Esophagus muscularis mucosa (tissue), 3 donors: Measurements from ENCODE around the gene EPX.
A peak's percentile ranks its signal among the peaks of the same experiment; 100 is the strongest.

Experiments used
- CTCF ChIP-seq, 3 experiments: fragments of 200-600 bp in 2 of 3; fragments of 450-650 bp in 1 of 3; sonication (generic) in 2 of 3; IDR thresholded peaks; one replicate each; pipeline ENCODE4 v1.5.1; 2017 to 2019; ENCODE audit warnings: antibody characterized with exemption in 3 of 3, mild to moderate bottlenecking in 2 of 3, moderate library complexity in 1 of 3
- EP300 ChIP-seq: sonication (generic); formaldehyde crosslinking; IDR thresholded peaks from one replicate; pipeline ENCODE4 v1.6.1; 2017; ENCODE audit warnings: antibody characterized with exemption

DNA sequence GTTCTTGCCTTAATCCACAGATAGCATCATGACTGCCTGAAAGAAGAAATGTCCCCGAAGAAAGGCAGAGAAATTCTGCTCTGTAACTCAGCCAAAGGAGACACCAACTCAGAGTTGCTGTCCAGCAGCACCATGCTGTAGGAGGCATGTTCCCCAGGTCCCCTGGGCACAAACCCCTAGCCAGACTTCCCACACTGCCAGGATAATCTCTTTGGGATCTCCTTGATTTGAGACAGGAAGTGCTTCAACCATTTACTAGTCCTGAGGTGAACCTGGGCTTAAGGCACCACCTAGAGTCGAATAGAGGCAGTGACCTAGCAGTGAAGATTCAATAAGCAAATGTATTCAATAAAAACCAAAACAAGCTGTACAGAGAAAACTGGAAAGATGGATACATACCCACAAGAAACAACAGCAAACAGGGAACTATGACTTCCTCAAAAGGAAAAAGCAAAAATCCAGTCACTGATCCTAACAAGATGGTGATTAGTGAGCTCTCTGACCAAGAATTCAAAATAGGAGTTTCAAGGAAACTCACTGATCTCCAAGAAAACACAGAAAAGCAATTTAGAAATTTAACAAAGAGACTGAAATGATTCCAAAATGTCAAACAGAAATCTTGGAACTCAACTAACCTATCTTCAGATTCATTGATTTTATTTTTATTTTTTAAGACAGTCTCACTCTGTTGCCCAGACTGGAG lies 20.0 kb upstream of the EPX start:
- TF ChIP-seq CTCF (IDR thresholded peaks at IDR 0.05) = peak in 1 of 3 experiments; percentile 29
- no peak for TF ChIP-seq EP300
